HG03521 (cell line): ENCODE results near the gene CCDC40.

Experiments used
- ATAC-seq: cut with Tn5 transposase; IDR thresholded peaks from one replicate; pipeline ENCODE4 v1.9.1; 2021; ENCODE audit warnings: mild to moderate bottlenecking, moderate library complexity; ENCODE audit not compliant: unreplicated experiment

CCDC40 gene

DNA sequence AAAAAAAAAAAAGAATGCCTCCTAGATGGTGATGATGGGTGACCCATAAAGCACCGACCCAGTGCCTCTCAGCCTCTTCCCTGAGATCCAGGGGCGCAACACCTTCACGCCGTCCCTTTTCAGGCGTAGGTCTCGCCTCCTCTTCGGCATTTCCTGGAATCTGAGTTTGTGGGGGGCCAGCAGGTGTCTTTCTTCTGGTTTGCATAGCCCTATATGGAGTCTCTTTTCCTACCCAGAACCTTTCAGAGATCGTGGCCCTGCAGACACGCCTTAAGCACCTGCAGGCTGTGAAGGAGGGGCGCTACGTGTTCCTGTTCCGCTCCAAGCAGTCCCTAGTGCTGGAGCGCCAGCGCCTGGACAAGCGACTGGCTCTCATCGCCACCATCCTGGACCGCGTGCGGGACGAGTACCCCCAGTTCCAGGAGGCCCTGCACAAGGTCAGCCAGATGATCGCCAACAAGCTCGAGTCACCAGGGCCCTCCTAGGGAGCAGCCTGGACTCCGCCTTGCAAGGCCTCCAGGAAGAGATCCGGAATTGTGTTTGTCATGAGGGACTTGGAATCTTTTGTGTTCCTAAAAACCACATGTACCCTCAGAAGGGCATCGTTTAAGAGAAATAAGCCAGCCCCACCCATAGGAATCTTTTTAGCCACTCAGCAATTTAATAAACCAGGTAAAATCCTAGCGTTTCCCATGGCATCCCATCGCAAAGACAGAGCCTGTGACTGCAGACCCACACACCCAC is 63.0 kb downstream of the CCDC40 start:
- ATAC-seq: no peak

DNA sequence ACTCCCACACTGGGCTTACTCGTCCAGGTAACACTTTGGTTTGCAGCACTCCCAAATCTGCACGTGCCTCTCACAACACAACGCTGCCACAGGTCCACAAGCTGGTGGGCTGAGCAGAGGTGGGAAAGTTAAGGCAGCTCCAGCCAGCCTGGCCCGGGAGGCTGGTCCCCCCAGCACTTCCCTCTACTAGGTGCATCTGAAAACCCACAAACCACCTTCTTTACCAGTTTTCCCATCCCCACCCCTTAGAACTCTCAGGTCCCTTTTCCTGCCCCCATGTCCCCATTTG is 63.5 kb downstream of the CCDC40 start:
- no peak for ATAC-seq

GRCh38 chr17:80101011-80101945 is 64.8 kb downstream of the CCDC40 start, which contains the start of gene GAA:
Gene GAA (plus strand): TSS chr17:80101581. CDS start chr17:80104587, 3,006 bp downstream.
- ATAC-seq: peak; percentile 79

- peak; percentile 3 for ATAC-seq
Measured at GRCh38 chr17:80101946-80102663, 65.7 kb downstream of the CCDC40 start.

DNA sequence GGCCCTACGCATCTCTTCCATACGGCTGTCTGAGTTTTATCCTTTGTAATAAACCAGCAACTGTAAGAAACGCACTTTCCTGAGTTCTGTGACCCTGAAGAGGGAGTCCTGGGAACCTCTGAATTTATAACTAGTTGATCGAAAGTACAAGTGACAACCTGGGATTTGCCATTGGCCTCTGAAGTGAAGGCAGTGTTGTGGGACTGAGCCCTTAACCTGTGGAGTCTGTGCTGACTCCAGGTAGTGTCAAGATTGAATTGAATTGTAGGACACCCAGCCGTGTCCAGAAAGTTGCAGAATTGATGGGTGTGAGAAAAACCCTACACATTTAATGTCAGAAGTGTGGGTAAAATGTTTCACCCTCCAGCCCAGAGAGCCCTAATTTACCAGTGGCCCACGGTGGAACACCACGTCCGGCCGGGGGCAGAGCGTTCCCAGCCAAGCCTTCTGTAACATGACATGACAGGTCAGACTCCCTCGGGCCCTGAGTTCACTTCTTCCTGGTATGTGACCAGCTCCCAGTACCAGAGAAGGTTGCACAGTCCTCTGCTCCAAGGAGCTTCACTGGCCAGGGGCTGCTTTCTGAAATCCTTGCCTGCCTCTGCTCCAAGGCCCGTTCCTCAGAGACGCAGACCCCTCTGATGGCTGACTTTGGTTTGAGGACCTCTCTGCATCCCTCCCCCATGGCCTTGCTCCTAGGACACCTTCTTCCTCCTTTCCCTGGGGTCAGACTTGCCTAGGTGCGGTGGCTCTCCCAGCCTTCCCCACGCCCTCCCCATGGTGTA is 66.4 kb downstream of the CCDC40 start:
- ATAC-seq: no peak

DNA sequence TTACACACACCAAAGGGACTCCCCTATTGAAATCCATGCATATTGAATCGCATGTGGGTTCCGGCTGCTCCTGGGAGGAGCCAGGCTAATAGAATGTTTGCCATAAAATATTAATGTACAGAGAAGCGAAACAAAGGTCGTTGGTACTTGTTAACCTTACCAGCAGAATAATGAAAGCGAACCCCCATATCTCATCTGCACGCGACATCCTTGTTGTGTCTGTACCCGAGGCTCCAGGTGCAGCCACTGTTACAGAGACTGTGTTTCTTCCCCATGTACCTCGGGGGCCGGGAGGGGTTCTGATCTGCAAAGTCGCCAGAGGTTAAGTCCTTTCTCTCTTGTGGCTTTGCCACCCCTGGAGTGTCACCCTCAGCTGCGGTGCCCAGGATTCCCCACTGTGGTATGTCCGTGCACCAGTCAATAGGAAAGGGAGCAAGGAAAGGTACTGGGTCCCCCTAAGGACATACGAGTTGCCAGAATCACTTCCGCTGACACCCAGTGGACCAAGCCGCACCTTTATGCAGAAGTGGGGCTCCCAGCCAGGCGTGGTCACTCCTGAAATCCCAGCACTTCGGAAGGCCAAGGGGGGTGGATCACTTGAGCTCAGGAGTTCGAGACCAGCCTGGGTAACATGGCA is 67.1 kb downstream of the CCDC40 start:
- ATAC-seq: no peak

DNA sequence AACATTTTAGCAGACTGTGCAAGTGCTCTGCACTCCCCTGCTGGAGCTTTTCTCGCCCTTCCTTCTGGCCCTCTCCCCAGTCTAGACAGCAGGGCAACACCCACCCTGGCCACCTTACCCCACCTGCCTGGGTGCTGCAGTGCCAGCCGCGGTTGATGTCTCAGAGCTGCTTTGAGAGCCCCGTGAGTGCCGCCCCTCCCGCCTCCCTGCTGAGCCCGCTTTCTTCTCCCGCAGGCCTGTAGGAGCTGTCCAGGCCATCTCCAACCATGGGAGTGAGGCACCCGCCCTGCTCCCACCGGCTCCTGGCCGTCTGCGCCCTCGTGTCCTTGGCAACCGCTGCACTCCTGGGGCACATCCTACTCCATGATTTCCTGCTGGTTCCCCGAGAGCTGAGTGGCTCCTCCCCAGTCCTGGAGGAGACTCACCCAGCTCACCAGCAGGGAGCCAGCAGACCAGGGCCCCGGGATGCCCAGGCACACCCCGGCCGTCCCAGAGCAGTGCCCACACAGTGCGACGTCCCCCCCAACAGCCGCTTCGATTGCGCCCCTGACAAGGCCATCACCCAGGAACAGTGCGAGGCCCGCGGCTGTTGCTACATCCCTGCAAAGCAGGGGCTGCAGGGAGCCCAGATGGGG is 68.0 kb downstream of the CCDC40 start:
- no peak for ATAC-seq

- no peak for ATAC-seq
Measured at GRCh38 chr17:80104956-80105375, 68.5 kb downstream of the CCDC40 start.

DNA sequence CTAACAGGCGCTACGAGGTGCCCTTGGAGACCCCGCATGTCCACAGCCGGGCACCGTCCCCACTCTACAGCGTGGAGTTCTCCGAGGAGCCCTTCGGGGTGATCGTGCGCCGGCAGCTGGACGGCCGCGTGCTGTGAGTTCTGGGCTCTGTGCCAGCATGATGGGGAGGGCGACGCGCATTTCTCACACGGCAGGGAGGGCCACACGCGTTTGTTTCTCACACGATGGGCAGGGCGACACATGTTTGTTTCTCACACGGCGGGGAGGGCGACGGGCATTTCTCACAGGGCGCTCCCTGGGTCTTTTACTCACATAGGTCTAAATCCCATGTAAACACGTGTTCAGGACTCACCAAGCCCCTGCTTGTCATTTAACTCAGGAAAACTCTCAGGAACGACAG is 69.3 kb downstream of the CCDC40 start:
- no peak for ATAC-seq

DNA sequence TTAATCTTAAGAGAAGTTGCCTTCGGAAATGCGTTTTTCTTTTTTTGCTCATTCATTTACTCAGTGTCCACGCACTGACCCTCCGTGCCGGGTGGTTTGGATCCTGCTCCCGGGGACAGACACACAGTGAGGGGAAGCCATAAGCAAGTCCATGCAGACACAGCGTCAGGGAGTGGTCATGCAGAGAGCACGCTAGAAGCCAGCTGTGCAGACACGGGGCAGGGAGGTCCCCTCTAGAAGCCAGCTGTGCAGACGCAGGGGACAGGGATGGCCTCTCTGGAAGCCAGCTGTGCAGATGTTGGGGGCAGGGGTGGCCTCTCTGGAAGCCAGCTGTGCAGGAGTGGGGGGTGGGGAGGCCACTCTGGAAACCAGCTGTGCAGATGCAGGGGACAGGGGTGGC is 69.7 kb downstream of the CCDC40 start:
- no peak for ATAC-seq

DNA sequence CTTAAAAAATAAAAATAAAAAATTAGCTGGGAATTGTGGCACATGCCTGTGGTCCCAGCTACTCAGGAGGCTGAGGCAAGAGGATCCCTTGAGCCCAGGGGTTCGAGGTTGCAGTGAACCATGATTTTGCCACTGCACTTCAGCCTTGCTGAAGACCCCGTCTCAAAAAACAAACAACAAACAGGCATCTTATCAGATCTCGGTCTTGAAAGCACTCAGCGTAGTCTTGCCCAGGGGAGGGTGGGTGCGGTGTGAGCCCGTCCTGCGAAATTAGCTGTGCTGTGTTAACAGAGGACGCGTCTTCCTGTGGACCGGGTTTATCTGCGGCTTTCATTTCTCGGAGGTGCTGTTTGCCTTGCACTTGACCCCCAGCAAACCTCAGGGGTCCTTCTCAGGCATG is 70.3 kb downstream of the CCDC40 start:
- ATAC-seq: no peak

GRCh38 chr17:80107231-80108021 is 71.0 kb downstream of the CCDC40 start:
- no peak for ATAC-seq

- no peak for ATAC-seq
Measured at GRCh38 chr17:80108036-80108971, 71.9 kb downstream of the CCDC40 start.

DNA sequence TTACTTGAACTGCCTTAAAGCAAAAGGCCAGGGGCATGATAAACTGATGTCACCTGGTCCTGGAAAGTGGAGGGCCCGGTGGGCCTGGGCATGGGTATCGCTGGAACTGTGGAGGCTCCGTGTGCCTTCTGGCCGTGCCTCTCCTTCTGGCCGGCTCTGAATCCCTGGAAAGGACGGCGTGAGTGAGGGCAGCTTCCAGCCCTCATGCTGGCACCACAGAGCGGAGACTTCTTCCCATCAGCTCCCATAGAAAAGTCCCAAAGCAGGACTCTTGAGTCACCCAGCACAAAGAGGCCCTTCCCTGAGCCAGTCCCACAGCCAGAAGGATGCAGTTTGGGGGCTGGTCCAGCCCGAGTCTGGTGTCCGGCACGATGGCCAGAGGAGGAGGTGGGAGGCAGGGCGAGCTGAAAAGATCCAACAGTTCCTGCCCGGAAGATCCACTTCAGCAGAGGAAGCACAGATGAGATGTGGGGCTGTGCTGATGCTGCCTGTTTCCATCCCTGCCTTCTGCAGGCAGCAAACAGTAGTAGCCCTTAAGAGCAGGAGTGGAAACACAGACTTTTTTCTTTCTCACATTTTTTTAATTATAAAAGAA is 72.7 kb downstream of the CCDC40 start:
- no peak for ATAC-seq

DNA sequence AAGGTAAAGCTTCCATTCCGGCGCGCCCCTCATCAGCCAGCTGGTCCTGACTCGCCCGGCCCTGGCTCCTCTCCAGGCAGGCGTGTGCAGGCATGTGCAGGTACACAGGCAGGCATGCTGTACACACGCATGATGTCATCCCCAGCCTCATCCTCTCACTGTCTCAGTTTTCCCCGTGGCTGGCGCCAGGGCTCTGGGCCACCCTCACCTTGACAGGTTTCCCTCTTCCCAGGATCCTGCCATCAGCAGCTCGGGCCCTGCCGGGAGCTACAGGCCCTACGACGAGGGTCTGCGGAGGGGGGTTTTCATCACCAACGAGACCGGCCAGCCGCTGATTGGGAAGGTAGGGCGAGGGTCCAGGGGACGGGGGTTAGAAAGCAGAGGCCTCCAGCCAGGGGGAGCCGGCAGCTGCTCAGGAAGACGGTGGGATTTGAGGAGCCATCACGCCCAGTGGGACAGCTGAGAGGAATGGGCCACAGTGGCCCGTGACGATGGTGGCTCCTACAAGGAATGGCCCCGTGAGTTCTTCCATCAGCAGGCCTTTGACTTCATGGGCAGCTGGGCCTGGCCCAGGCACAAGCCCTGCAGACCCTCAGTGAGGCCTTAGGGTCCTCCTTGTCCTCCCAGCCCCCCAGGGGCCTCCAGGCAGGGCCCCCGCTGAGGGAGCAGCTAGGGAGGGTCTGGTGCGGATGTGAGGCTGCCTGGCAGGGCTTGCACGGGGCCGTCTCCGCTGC is 73.4 kb downstream of the CCDC40 start:
- no peak for ATAC-seq

DNA sequence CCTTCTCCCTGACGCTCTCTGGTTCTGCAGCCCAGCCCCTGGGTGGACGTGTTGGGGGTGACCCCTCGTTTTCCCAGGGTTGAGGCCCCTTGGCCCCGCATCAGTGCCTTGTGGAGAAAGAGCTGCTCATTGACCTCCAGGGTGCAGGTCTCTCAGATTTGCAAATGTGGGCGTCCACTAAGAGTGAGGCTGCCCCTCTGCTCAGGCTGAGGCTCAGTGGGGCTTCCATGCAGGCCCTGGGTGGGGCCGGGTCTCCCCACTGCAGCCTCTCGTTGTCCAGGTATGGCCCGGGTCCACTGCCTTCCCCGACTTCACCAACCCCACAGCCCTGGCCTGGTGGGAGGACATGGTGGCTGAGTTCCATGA is 74.0 kb downstream of the CCDC40 start:
- no peak for ATAC-seq
